ENCODE results near the gene ENTHD1. TPM values are rescaled to one million over a fixed set of nuclear protein-coding genes. Genes with fewer than 3 reads are reported as not detected.

The ENTHD1 gene
- total and polyA plus RNA-seq, 10 of the 15 experiments (the other 5 are each of a cell fraction or from before 2014, with no cell fraction given), result 0.09 to 0.52 (median 0.21) TPM; not detected in 1

Small RNA genes within 50 kb of the gene (small RNA-seq; reads per million reads assigned to genes)
- not detected for gene RN7SKP210

Other genes starting within 250 kb of the ENTHD1 start
- gene GRAP2, start 7.3 kb upstream of the ENTHD1 start, total RNA-seq (2014; rRNA removed), result 61.0 and 68.1 TPM in 2 replicates
- gene GRAP2, start 7.3 kb upstream of the ENTHD1 start, total RNA-seq (2014; rRNA removed; fragmentation: Illumina TruSeq; extraction: Trizol), result 30.2 and 31.6 TPM in 2 replicates
- 68.8 and 77.8 TPM in 2 replicates for gene GRAP2, start 7.3 kb upstream of the ENTHD1 start, total RNA-seq (2021)
- gene GRAP2, start 7.3 kb upstream of the ENTHD1 start, polyA plus RNA-seq (2011; rRNA removed), result 59.1 and 79.1 TPM in 2 replicates
- gene GRAP2, start 7.3 kb upstream of the ENTHD1 start, polyA plus RNA-seq (2014; fragmentation: Illumina TruSeq; extraction: Trizol), result 30.1 and 37.5 TPM in 2 replicates
- 1 to 10 TPM; 3.3 to 5.4 TPM for gene GRAP2, start 7.3 kb upstream of the ENTHD1 start, polyA plus RNA-seq (2014; fragmentation: Nextera tagmentation; extraction: Ambion mirVana)
- 63.7 and 65.8 TPM in 2 replicates for gene GRAP2, start 7.3 kb upstream of the ENTHD1 start, polyA plus RNA-seq (2014; rRNA removed)
- gene GRAP2, start 7.3 kb upstream of the ENTHD1 start, polyA plus RNA-seq (2016; fragmentation: Nextera tagmentation; extraction: Ambion mirVana), result 10 to 100 TPM; 59.0 to 60.2 TPM
- gene TMA7B, start 66.6 kb upstream of the ENTHD1 start, total RNA-seq (2014; rRNA removed), result 1.5 and 2.1 TPM in 2 replicates
- 2.6 and 2.7 TPM in 2 replicates for gene TMA7B, start 66.6 kb upstream of the ENTHD1 start, total RNA-seq (2014; rRNA removed; fragmentation: Illumina TruSeq; extraction: Trizol)
- 1.6 and 2.2 TPM in 2 replicates for gene TMA7B, start 66.6 kb upstream of the ENTHD1 start, total RNA-seq (2021)
- 2.9 and 3.7 TPM in 2 replicates for gene TMA7B, start 66.6 kb upstream of the ENTHD1 start, polyA plus RNA-seq (2011; rRNA removed)
- 0.14 and 0.87 TPM in 2 replicates for gene TMA7B, start 66.6 kb upstream of the ENTHD1 start, polyA plus RNA-seq (2014; fragmentation: Illumina TruSeq; extraction: Trizol)
- gene TMA7B, start 66.6 kb upstream of the ENTHD1 start, polyA plus RNA-seq (2014; fragmentation: Nextera tagmentation; extraction: Ambion mirVana), result 1 to 10 TPM in 1 of 2 experiments, under 1 TPM in 1; 0.33 to 1.6 TPM
- gene TMA7B, start 66.6 kb upstream of the ENTHD1 start, polyA plus RNA-seq (2014; rRNA removed), result 1.3 TPM in 2 replicates
- gene TMA7B, start 66.6 kb upstream of the ENTHD1 start, polyA plus RNA-seq (2016; fragmentation: Nextera tagmentation; extraction: Ambion mirVana), result 1 to 10 TPM; 1.6 to 2.0 TPM
- gene FAM83F, start 101.2 kb upstream of the ENTHD1 start, total RNA-seq (2014; rRNA removed), result not detected in 2 replicates
- gene FAM83F, start 101.2 kb upstream of the ENTHD1 start, total RNA-seq (2014; rRNA removed; fragmentation: Illumina TruSeq; extraction: Trizol), result not detected in 2 replicates
- 0.03 and 0.05 TPM in 2 replicates for gene FAM83F, start 101.2 kb upstream of the ENTHD1 start, total RNA-seq (2021)
- 0.01 TPM in 1 of 2 replicates, not detected in the other for gene FAM83F, start 101.2 kb upstream of the ENTHD1 start, polyA plus RNA-seq (2011; rRNA removed)
- gene FAM83F, start 101.2 kb upstream of the ENTHD1 start, polyA plus RNA-seq (2014; fragmentation: Illumina TruSeq; extraction: Trizol), result 0.01 TPM in 1 of 2 replicates, not detected in the other
- not detected for gene FAM83F, start 101.2 kb upstream of the ENTHD1 start, polyA plus RNA-seq (2014; fragmentation: Nextera tagmentation; extraction: Ambion mirVana)
- 0.01 TPM in 1 of 2 replicates, not detected in the other for gene FAM83F, start 101.2 kb upstream of the ENTHD1 start, polyA plus RNA-seq (2014; rRNA removed)
- gene FAM83F, start 101.2 kb upstream of the ENTHD1 start, polyA plus RNA-seq (2016; fragmentation: Nextera tagmentation; extraction: Ambion mirVana), result not detected

Measured in GM12878 (cell line).